GM11168 (cell line): ENCODE data around the gene HMG20B.
"Not testable (repeated sequence)": the region's sequence is repeated elsewhere in the genome, so short reads cannot be mapped to it uniquely, and the experiment has no call there.

Experiments
- in situ Hi-C: fragments of 300-500 bp; cut with MboI; formaldehyde crosslinking; loops from one replicate; pipeline ENCODE4 v1.12.0; 2022; ENCODE audit warnings: low sequenced_read_pairs; ENCODE audit not compliant: unreplicated experiment

Gene HMG20B

GRCh38 chr19:3554254-3555083 is 18.3 kb upstream of the HMG20B start:
- in situ Hi-C loops, result no loop called here

GRCh38 chr19:3555653-3556422 is 16.9 kb upstream of the HMG20B start:
- in situ Hi-C loops, result no loop called here

- in situ Hi-C loops, result no loop called here
Measured at GRCh38 chr19:3556423-3556977, 16.2 kb upstream of the HMG20B start.

GRCh38 chr19:3556978-3557460 is 15.7 kb upstream of the HMG20B start:
- in situ Hi-C loops, result no loop called here

GRCh38 chr19:3557461-3558248 is 15.1 kb upstream of the HMG20B start, which contains the start of gene MFSD12:
TSS of gene MFSD12 (minus strand) at chr19:3557586. CDS start at chr19:3557403, 183 bp downstream.
- in situ Hi-C loops, result no loop called here

- in situ Hi-C loops, result no loop called here
Measured at GRCh38 chr19:3563709-3564524, 8.8 kb upstream of the HMG20B start.

GRCh38 chr19:3565139-3565538 is 7.6 kb upstream of the HMG20B start:
- in situ Hi-C loops, result no loop called here

- in situ Hi-C loops, result not testable (repeated sequence)
Measured at GRCh38 chr19:3570042-3570441, 2.7 kb upstream of the HMG20B start.

GRCh38 chr19:3570606-3571011 is 2.1 kb upstream of the HMG20B start:
- in situ Hi-C loops, result no loop called here

GRCh38 chr19:3572132-3572854 is 451 bp upstream of the HMG20B start:
- in situ Hi-C loops, result no loop called here

- in situ Hi-C loops, result no loop called here
Measured at GRCh38 chr19:3573162-3573857, 566 bp downstream of the HMG20B start.

GRCh38 chr19:3573858-3574637 is 1.3 kb downstream of the HMG20B start:
- in situ Hi-C loops, result no loop called here

GRCh38 chr19:3575260-3575741 is 2.6 kb downstream of the HMG20B start:
- in situ Hi-C loops, result no loop called here

- in situ Hi-C loops, result no loop called here
Measured at GRCh38 chr19:3575949-3576673, 3.4 kb downstream of the HMG20B start.

- in situ Hi-C loops, result no loop called here
Measured at GRCh38 chr19:3576696-3577443, 4.1 kb downstream of the HMG20B start.
